GM21381 (cell line): Measurements from ENCODE around the gene MYOG.

Experiments used
- ATAC-seq: cut with Tn5 transposase; IDR thresholded peaks from one replicate; pipeline ENCODE4 v1.9.1; 2021; ENCODE audit warnings: mild to moderate bottlenecking, moderate library complexity; ENCODE audit not compliant: unreplicated experiment

MYOG gene

DNA sequence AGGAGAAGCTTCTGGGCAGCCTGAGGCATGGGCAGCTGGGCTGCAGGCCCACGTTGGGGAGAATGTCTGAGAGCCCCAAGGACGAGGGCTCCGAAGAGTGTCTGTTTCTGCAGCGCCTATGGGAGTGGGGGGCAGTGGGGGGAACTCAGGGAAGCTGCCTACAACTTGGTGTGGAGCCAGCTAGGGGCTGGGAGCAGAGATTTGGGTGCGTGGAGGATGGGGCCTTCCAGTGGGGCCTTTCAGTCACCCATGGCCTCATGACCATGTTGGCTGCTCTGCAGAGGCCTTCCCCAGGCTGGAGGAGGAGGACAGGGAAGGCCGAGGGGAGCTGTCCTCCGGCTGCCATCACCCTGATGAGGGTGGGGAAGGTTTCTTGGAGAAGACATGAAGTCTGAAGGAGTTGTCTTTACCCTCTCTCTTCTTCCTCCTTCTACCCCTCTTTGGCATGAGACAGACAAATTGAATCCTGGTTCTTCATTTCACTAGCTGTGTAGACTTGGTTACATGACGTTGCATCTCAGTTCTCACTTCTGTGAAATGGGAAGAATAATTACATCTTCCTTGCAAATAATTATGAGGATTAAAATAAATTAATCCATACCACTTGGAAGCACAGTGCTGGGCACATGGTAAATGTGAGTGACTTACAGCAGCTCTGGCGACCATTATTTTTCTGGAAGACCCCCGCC, 51.2 kb downstream of the MYOG start:
- no peak for ATAC-seq

DNA sequence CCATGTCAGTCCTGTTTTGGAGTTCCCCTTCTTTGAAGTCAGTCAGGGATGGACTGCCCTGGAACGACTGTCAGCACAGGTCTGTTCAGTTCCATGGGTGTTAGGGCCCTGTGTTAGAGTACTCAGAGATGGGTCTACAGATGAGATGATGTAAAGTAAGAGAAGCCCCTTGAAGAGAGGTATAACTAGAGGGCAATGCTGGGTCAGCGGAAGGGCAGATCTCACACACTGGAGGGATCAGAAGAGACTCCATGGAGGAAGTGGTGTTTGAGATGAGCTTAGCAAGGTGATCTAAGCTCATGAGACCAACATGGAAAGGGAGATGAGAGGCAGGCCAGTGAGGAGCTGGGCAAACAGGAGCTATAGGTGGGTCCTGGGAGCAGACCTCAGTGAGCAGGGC, 51.9 kb downstream of the MYOG start:
- no peak for ATAC-seq

DNA sequence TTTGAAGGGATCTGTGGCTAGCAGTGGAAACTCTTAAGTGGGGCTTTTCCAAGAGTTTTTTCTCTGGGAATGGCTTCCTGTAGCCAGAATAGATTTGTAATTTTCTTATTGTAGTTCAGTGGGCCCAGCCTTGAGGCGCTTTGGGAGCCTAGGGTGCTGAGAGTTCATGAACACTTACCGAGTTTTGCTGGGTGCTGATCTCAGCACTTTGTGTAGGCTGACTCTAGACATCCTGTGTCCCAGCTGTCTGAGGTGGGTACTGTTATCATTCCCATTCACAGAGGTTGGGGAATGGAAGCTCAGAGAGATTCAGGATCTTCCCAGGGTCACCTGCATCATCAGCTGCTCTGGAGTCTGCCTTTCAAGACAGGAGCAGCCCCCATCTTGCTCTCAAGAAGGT, 52.5 kb downstream of the MYOG start:
- ATAC-seq = no peak
